DMS114 treated with DMSO at 0.1 percent for 48 hours (cell line): Measurements from ENCODE around the gene DNHD1.

Experiments
- DNase-seq: peaks from one replicate; lab custom pipeline; 2025; ENCODE audit not compliant: unreplicated experiment; lab: John Stamatoyannopoulos, UW

Gene DNHD1

GRCh38 chr11:6531267-6531752 is 34.2 kb downstream of the DNHD1 start:
- peak; percentile 37 for DNase-seq

GRCh38 chr11:6538456-6538855 is 41.4 kb downstream of the DNHD1 start:
- DNase-seq: no peak

- no peak for DNase-seq
Observed at GRCh38 chr11:6538945-6539344, 41.9 kb downstream of the DNHD1 start.

- no peak for DNase-seq
Observed at GRCh38 chr11:6539748-6540268, 42.7 kb downstream of the DNHD1 start.

- DNase-seq: no peak
Observed at GRCh38 chr11:6541356-6541755, 44.3 kb downstream of the DNHD1 start.

GRCh38 chr11:6542727-6543126 is 45.6 kb downstream of the DNHD1 start:
- no peak for DNase-seq

GRCh38 chr11:6544921-6545850 is 48.1 kb downstream of the DNHD1 start:
- DNase-seq: no peak

- DNase-seq: no peak
Observed at GRCh38 chr11:6545917-6546605, 49.0 kb downstream of the DNHD1 start.

- DNase-seq: no peak
Observed at GRCh38 chr11:6546735-6547134, 49.7 kb downstream of the DNHD1 start.

GRCh38 chr11:6547177-6547576 is 50.1 kb downstream of the DNHD1 start:
- no peak for DNase-seq

- no peak for DNase-seq
Observed at GRCh38 chr11:6548121-6548520, 51.0 kb downstream of the DNHD1 start.

- DNase-seq: no peak
Observed at GRCh38 chr11:6548641-6549040, 51.6 kb downstream of the DNHD1 start.

GRCh38 chr11:6553634-6554033 is 56.6 kb downstream of the DNHD1 start:
- DNase-seq: no peak

GRCh38 chr11:6554828-6555706 is 58.0 kb downstream of the DNHD1 start:
- DNase-seq: no peak

- no peak for DNase-seq
Observed at GRCh38 chr11:6556139-6556949, 59.3 kb downstream of the DNHD1 start.

- no peak for DNase-seq
Observed at GRCh38 chr11:6557063-6557462, 60.0 kb downstream of the DNHD1 start.

- DNase-seq: no peak
Observed at GRCh38 chr11:6557761-6558674, 60.9 kb downstream of the DNHD1 start.

GRCh38 chr11:6559369-6559768 is 62.3 kb downstream of the DNHD1 start:
- DNase-seq: no peak

- DNase-seq: no peak
Observed at GRCh38 chr11:6561288-6561687, 64.2 kb downstream of the DNHD1 start.
